Activated T-helper 1 cell treated with anti-CD3 and anti-CD28 coated beads, Interleukin-12 subunit alpha, Interleukin-12 subunit beta, Interleukin-2, Interleukin-4 antibody, amounts not matched to agents 30 ng/mL and 10 ng/mL and 1 ng/mL, durations not matched to agents 14 hours and 24 hours and 36 hours (primary cell): ENCODE results near the gene FAM136A. TPM values are rescaled to one million over a fixed set of nuclear protein-coding genes. Genes with fewer than 3 reads are reported as not detected.

Experiments used
- total RNA-seq: library from RNA; stranded (reverse); gene quantifications from 2 replicates; pipeline ENCODE4 v1.2.3, GENCODE V29; 2022

FAM136A gene
- total RNA-seq, 1 donor from 2014 or later = 88.9 TPM

Other genes starting within 250 kb of the FAM136A start
- 426 and 427 TPM in 2 replicates for gene PCBP1, start 214.6 kb downstream of the FAM136A start, total RNA-seq
- gene C2orf42, start 111.0 kb downstream of the FAM136A start, total RNA-seq = 21.6 and 24.1 TPM in 2 replicates
- 96.8 and 101 TPM in 2 replicates for gene TIA1, start 53.4 kb downstream of the FAM136A start, total RNA-seq
- gene PCYOX1, start 43.9 kb downstream of the FAM136A start, total RNA-seq = 9.7 and 12.7 TPM in 2 replicates
- gene SNRPG, start 8.3 kb downstream of the FAM136A start, total RNA-seq = 384 and 385 TPM in 2 replicates